ENCODE results near the gene PHB1.

PHB1 gene

DNA sequence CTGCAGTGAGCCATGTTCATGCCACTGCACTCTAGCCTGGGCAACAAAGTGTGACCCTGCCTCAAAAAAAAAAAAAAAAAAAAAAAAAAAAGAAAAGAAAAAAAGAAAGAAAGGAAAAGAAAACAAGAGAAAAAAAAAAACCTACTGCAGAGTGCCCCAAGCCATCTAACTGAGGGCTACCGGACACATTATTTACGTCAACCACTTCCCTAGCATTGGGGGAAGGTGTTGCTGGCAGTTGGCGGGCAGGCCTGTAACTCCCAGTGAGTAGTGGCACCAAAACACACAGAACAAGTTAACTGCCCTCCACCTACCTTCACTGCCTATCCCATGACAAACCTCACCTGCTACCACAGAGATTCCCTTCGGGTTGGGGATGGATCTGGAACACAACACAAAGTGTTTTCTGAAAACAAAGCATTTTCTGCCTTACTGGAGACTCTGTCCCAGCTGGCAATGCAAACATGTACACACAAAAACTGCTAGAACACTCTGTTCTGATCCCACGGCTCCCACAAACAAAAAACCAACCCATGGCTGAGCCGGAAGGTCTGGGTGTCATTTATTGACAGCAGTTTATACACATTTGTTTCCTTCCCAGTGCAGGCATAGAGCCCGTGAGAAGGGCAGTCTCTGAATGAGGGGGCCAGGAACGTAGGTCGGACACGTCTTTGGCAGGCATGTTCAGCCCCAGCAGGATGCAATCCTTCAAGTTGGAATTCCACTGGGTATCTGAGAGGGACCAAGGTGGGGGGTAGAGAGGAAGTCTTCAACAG lies 11.0 kb downstream of the PHB1 start:
- Histone ChIP-seq H3K4me2 (ENCODE audit: low read length) (no peak overlapping the region), H3K27me3 (ENCODE audit: insufficient read depth, low read length) (no peaks in the 10 kb centered on the region), H3K4me1 (ENCODE audit: insufficient read depth, low read length, severe bottlenecking) (no peaks in the 10 kb centered on the region), H3K4me3 (ENCODE audit: low read depth, low read length, poor library complexity, severe bottlenecking) (no peak overlapping the region), H2AFZ (ENCODE audit: low read length) (no peak overlapping the region), H3K9me3 (ENCODE audit: low read length) (no peaks in the 10 kb centered on the region), H3K9ac (ENCODE audit: low read length) (no peak overlapping the region), H3K27ac (ENCODE audit: low read depth, low read length, poor library complexity, severe bottlenecking) (no peak overlapping the region), H3K79me2 (ENCODE audit: insufficient read depth, low read length) (no peaks in the 10 kb centered on the region), H4K20me1 (ENCODE audit: insufficient read depth, low read length) (no peaks in the 10 kb centered on the region), H3K9me2 (ENCODE audit: low read depth, low read length) (no peaks in the 10 kb centered on the region), H3K36me3 (ENCODE audit: insufficient read depth, low read length) (peaks cover 57% of the 10 kb centered on the region), H3F3A (ENCODE audit: insufficient read depth, low read length) (no peaks in the 10 kb centered on the region)
- TF ChIP-seq, protein P1, sequence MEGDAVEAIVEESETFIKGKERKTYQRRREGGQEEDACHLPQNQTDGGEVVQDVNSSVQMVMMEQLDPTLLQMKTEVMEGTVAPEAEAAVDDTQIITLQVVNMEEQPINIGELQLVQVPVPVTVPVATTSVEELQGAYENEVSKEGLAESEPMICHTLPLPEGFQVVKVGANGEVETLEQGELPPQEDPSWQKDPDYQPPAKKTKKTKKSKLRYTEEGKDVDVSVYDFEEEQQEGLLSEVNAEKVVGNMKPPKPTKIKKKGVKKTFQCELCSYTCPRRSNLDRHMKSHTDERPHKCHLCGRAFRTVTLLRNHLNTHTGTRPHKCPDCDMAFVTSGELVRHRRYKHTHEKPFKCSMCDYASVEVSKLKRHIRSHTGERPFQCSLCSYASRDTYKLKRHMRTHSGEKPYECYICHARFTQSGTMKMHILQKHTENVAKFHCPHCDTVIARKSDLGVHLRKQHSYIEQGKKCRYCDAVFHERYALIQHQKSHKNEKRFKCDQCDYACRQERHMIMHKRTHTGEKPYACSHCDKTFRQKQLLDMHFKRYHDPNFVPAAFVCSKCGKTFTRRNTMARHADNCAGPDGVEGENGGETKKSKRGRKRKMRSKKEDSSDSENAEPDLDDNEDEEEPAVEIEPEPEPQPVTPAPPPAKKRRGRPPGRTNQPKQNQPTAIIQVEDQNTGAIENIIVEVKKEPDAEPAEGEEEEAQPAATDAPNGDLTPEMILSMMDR (IDR thresholded peaks at IDR 0.05; ENCODE audit: low read length): no peak
- TF ChIP-seq EZH2 (IDR thresholded peaks at IDR 0.05; ENCODE audit: borderline replicate concordance, low read length): no peak

DNA sequence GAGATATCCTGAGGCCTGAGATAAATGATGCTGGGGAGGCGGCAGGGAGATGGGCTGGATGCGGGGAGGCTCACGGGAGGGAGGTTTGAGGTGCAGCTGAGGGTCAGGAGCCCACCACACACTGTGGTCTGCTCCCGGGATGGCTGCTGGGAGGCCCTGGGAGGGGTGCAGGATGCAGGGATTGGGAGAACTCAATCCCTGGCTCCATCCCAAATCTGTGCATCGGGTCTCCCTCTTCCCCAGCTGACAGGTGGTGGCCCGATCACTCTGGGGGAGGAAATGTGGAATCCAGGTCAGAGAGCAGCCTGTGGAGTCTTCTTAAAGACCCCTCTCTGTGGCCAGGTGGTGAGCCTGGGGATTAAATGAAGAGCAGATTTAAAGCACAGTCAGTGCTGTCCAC lies 12.0 kb downstream of the PHB1 start:
- Histone ChIP-seq H3K36me3 (ENCODE audit: insufficient read depth, low read length) (peaks cover 50% of the 10 kb centered on the region), H3K9me2 (ENCODE audit: low read depth, low read length) (no peaks in the 10 kb centered on the region), H3K27me3 (ENCODE audit: insufficient read depth, low read length) (no peaks in the 10 kb centered on the region), H2AFZ (ENCODE audit: low read length) (no peak overlapping the region), H3K9ac (ENCODE audit: low read length) (no peak overlapping the region), H3K9me3 (ENCODE audit: low read length) (no peaks in the 10 kb centered on the region), H3K4me2 (ENCODE audit: low read length) (no peak overlapping the region), H4K20me1 (ENCODE audit: insufficient read depth, low read length) (no peaks in the 10 kb centered on the region), H3K27ac (ENCODE audit: low read depth, low read length, poor library complexity, severe bottlenecking) (no peak overlapping the region), H3K4me3 (ENCODE audit: low read depth, low read length, poor library complexity, severe bottlenecking) (no peak overlapping the region), H3F3A (ENCODE audit: insufficient read depth, low read length) (no peaks in the 10 kb centered on the region), H3K4me1 (ENCODE audit: insufficient read depth, low read length, severe bottlenecking) (no peaks in the 10 kb centered on the region), H3K79me2 (ENCODE audit: insufficient read depth, low read length) (no peaks in the 10 kb centered on the region)
- TF ChIP-seq, protein P1 (IDR thresholded peaks at IDR 0.05; ENCODE audit: low read length): no peak
- TF ChIP-seq EZH2 (IDR thresholded peaks at IDR 0.05; ENCODE audit: borderline replicate concordance, low read length): no peak

DNA sequence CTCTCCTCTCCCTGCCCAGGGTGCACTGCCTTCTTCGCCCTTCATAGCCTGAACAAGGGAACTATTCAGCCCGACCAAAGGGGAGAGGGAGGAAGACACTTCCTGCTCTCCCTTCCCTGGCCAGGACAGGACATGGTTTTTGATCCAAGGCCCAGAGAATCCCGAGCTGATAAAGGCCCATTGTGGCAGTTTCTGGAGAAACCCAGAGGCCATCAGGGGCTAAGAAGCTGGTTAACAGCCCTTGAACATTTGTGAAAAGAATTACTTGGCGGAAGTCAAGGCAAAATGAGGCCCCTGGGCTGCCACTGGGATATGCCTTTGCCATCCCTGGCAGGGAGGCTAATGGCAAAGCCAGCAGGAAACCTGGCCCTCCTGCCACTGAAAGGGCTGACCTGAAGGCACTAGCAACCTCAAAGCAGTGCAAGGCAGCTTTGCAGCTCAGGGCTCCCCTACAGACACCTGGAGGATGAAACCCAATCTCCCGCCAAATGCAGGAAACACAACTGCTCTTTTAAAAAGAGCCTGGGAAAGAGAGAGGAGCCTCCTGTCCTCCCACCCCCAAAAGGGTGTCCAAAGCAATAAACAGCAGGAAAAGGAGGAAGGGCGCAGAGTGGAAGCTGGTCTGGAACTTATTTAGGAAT lies 12.6 kb downstream of the PHB1 start:
- no peak overlapping the region for H2AFZ ChIP-seq (ENCODE audit: low read length)
- H3K79me2 ChIP-seq (ENCODE audit: insufficient read depth, low read length): no peaks in the 10 kb centered on the region
- no peak overlapping the region for H3K27ac ChIP-seq (ENCODE audit: low read depth, low read length, poor library complexity, severe bottlenecking)
- H3K9me2 ChIP-seq (ENCODE audit: low read depth, low read length): no peaks in the 10 kb centered on the region
- no peaks in the 10 kb centered on the region for H3K9me3 ChIP-seq (ENCODE audit: low read length)
- no peak overlapping the region for H3K4me2 ChIP-seq (ENCODE audit: low read length)
- H3K4me1 ChIP-seq (ENCODE audit: insufficient read depth, low read length, severe bottlenecking): no peaks in the 10 kb centered on the region
- no peaks in the 10 kb centered on the region for H3F3A ChIP-seq (ENCODE audit: insufficient read depth, low read length)
- H3K4me3 ChIP-seq (ENCODE audit: low read depth, low read length, poor library complexity, severe bottlenecking): no peak overlapping the region
- no peaks in the 10 kb centered on the region for H4K20me1 ChIP-seq (ENCODE audit: insufficient read depth, low read length)
- H3K36me3 ChIP-seq (ENCODE audit: insufficient read depth, low read length): peaks cover 43% of the 10 kb centered on the region
- TF ChIP-seq EZH2 (IDR thresholded peaks at IDR 0.05; ENCODE audit: borderline replicate concordance, low read length): no peak
- TF ChIP-seq, protein P1 (IDR thresholded peaks at IDR 0.05; ENCODE audit: low read length): no peak
- no peaks in the 10 kb centered on the region for H3K27me3 ChIP-seq (ENCODE audit: insufficient read depth, low read length)
- no peak overlapping the region for H3K9ac ChIP-seq (ENCODE audit: low read length)
